HepG2 (cell line): ENCODE measurements around the gene SMAD6. TPM values are rescaled to one million over a fixed set of nuclear protein-coding genes. Genes with fewer than 3 reads are reported as not detected.
A peak's percentile ranks its signal among the peaks of the same experiment; 100 is the strongest.

Source experiments
- CENPX ChIP-seq: sonication (generic); formaldehyde crosslinking; IDR thresholded peaks from 2 replicates; pipeline ENCODE4 v1.9.0; 2021; ENCODE audit warnings: mild to moderate bottlenecking, missing genetic modification reagents, moderate library complexity
- FOXP4 ChIP-seq: sonication (generic); formaldehyde crosslinking; IDR thresholded peaks from 2 replicates; pipeline ENCODE4 v1.4.0; 2020; ENCODE audit warnings: missing genetic modification reagents
- KDM6A ChIP-seq: IDR thresholded peaks from 2 replicates; pipeline ENCODE4 v1.6.1; 2016; ENCODE audit warnings: low read depth
- MAFF ChIP-seq: IDR thresholded peaks from 2 replicates; pipeline ENCODE4 v1.6.1; 2011; ENCODE audit warnings: low read depth, low read length, improper control_type of control experiment
- PAXIP1 ChIP-seq: sonication (generic); formaldehyde crosslinking; conservative IDR thresholded peaks from 2 replicates; pipeline ENCODE4 v1.4.0; 2020; ENCODE audit warnings: mild to moderate bottlenecking, missing genetic modification reagents, moderate library complexity
- PHF21A ChIP-seq: sonication (generic); formaldehyde crosslinking; IDR thresholded peaks from 2 replicates; pipeline ENCODE4 v1.5.0; 2020; ENCODE audit warnings: mild to moderate bottlenecking, missing genetic modification reagents
- RELA ChIP-seq: sonication (generic); formaldehyde crosslinking; IDR thresholded peaks from 2 replicates; pipeline ENCODE4 v1.4.0; 2020; ENCODE audit warnings: missing genetic modification reagents
- ZBTB44 ChIP-seq: sonication (generic); formaldehyde crosslinking; IDR thresholded peaks from 2 replicates; pipeline ENCODE4 v1.4.0; 2020; ENCODE audit warnings: missing genetic modification reagents
- ZFP90 ChIP-seq: sonication (generic); formaldehyde crosslinking; IDR thresholded peaks from 2 replicates; pipeline ENCODE4 v1.8.0; 2022; ENCODE audit warnings: missing genetic modification reagents, mild to moderate bottlenecking, inconsistent platforms, borderline replicate concordance
- ZFY ChIP-seq: sonication (generic); formaldehyde crosslinking; IDR thresholded peaks from 2 replicates; pipeline ENCODE4 v1.4.0; 2020; ENCODE audit warnings: missing genetic modification reagents
- ZNF264 ChIP-seq: sonication (generic); formaldehyde crosslinking; IDR thresholded peaks from 2 replicates; pipeline ENCODE4 v1.4.0; 2020; ENCODE audit warnings: missing genetic modification reagents
- ZNF281 ChIP-seq: sonication (generic); formaldehyde crosslinking; IDR thresholded peaks from 2 replicates; pipeline ENCODE4 v1.4.0; 2020; ENCODE audit warnings: missing genetic modification reagents, borderline replicate concordance
- ZNF496 ChIP-seq: sonication (generic); formaldehyde crosslinking; IDR thresholded peaks from 2 replicates; pipeline ENCODE4 v1.8.1; 2023; ENCODE audit warnings: mild to moderate bottlenecking, moderate library complexity, missing genetic modification reagents; ENCODE audit not compliant: insufficient replicate concordance
- ZSCAN21 ChIP-seq: sonication (generic); formaldehyde crosslinking; IDR thresholded peaks from 2 replicates; pipeline ENCODE4 v1.8.0; 2022; ENCODE audit warnings: mild to moderate bottlenecking, missing genetic modification reagents, moderate library complexity, borderline replicate concordance
- ZSCAN29 ChIP-seq: sonication (generic); formaldehyde crosslinking; conservative IDR thresholded peaks from 2 replicates; pipeline ENCODE4 v1.4.0; 2020; ENCODE audit warnings: mild to moderate bottlenecking, missing genetic modification reagents
- polyA plus RNA-seq, 8 experiments: library from polyadenylated mRNA; depleted of rRNA in 3 of 8; stranded (reverse) in 7 of 8; unstranded in 1 of 8; fragments of >200 nt; fragmentation: Illumina TruSeq in 4 of 8; extraction: Trizol in 4 of 8; gene quantifications; 2 replicates each; pipeline versions ENCODE4 v1.2.1 to v1.2.3, GENCODE V29; 2011 to 2016; ENCODE audit warnings: low read depth in 4 of 8, missing spikeins in 1 of 8, mixed read lengths in 1 of 8; ENCODE audit not compliant: insufficient read depth in 1 of 8
- total RNA-seq, 5 experiments: library from RNA; depleted of rRNA; stranded (reverse); fragments of >200 nt; fragmentation: Illumina TruSeq; extraction: Trizol; gene quantifications; 2 replicates each; pipeline ENCODE4 v1.2.3, GENCODE V29; 2016; ENCODE audit warnings: low read depth in 1 of 5
- TF ChIP-seq, protein P1 (sequence below): IDR thresholded peaks from 2 replicates; pipeline ENCODE4 v1.6.1; 2016; ENCODE audit warnings: mild to moderate bottlenecking
- TF ChIP-seq, protein P2 (sequence below): sonication (generic); formaldehyde crosslinking; IDR thresholded peaks from 2 replicates; pipeline ENCODE4 v1.5.0; 2020; ENCODE audit warnings: missing genetic modification reagents

Gene SMAD6
- total and polyA plus RNA-seq, 2 of the 13 experiments (the other 11 are each of a cell fraction or from before 2014, with no cell fraction given): 3.3 to 4.4 TPM

DNA sequence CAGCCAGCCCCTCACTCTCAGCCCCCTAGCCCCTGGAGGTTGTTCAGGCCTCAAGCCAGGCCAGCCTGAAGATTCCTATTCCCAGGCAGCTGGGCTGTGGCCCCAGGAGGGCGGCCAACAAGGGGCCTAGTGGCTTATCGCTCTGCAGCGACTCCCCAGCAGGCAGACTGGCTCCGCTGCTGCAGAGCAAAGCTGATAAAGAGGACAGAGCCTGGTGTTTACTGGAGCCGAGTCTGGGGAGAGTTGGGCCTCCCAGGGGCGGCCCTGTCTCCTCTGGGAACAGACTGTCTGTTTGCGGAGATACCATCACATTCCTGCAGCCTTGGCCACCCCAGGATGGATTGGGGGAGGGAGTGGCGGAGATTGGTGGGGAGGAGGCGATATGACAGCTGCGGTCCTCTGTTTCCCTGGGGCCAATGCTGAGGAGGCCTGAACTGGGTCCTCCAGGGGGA lies 22.4 kb upstream of the SMAD6 start (continued):
- TF ChIP-seq PAXIP1 (CRISPR knock-in tag) (peak; percentile 56; the same call in 1 of the 2 replicates), ZFY (CRISPR knock-in tag) (peak; percentile 81), KDM6A (0 out of 2 replicates have a peak, but pooled peaks have one; percentile 22), CENPX (no peak), ZBTB44 (CRISPR knock-in tag) (no peak), PHF21A (peak; percentile 72), MAFF (no peak), FOXP4 (CRISPR knock-in tag) (peak; percentile 80), ZNF496 (CRISPR knock-in tag) (no peak), ZSCAN21 (CRISPR knock-in tag) (peak; percentile 65; the same call in 1 of the 2 replicates), ZFP90 (CRISPR knock-in tag) (peak; percentile 90; the same call in 1 of the 2 replicates), ZNF264 (peak; percentile 61; the same call in 1 of the 2 replicates), ZNF281 (CRISPR knock-in tag) (peak; percentile 52; the same call in 1 of the 2 replicates), RELA (no peak), ZSCAN29 (CRISPR knock-in tag) (no peak)
- TF ChIP-seq, protein P1, sequence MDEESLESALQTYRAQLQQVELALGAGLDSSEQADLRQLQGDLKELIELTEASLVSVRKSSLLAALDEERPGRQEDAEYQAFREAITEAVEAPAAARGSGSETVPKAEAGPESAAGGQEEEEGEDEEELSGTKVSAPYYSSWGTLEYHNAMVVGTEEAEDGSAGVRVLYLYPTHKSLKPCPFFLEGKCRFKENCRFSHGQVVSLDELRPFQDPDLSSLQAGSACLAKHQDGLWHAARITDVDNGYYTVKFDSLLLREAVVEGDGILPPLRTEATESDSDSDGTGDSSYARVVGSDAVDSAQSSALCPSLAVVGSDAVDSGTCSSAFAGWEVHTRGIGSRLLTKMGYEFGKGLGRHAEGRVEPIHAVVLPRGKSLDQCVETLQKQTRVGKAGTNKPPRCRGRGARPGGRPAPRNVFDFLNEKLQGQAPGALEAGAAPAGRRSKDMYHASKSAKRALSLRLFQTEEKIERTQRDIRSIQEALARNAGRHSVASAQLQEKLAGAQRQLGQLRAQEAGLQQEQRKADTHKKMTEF (CRISPR knock-in tag): 0 out of 2 replicates have a peak, but pooled peaks have one; percentile 34
- TF ChIP-seq, protein P2, sequence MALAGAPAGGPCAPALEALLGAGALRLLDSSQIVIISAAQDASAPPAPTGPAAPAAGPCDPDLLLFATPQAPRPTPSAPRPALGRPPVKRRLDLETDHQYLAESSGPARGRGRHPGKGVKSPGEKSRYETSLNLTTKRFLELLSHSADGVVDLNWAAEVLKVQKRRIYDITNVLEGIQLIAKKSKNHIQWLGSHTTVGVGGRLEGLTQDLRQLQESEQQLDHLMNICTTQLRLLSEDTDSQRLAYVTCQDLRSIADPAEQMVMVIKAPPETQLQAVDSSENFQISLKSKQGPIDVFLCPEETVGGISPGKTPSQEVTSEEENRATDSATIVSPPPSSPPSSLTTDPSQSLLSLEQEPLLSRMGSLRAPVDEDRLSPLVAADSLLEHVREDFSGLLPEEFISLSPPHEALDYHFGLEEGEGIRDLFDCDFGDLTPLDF (CRISPR knock-in tag): no peak
